Measurements from ENCODE around the gene IQCM.

IQCM gene

GRCh38 chr4:149708513-149709130 lies 107.0 kb downstream of the IQCM start:
- DNase-seq, result no peak

GRCh38 chr4:149707862-149708261 lies 107.8 kb downstream of the IQCM start:
- DNase-seq, result no peak

- no peak for DNase-seq
These were observed 108.7 kb downstream of the IQCM start for GRCh38 chr4:149706942-149707341.

- DNase-seq, result no peak
These were observed 113.0 kb downstream of the IQCM start for GRCh38 chr4:149702414-149703293.

- DNase-seq, result no peak
These were observed 114.0 kb downstream of the IQCM start for GRCh38 chr4:149701435-149702156.

GRCh38 chr4:149700272-149700671 lies 115.4 kb downstream of the IQCM start:
- no peak for DNase-seq

- DNase-seq, result no peak
These were observed 116.0 kb downstream of the IQCM start for GRCh38 chr4:149699642-149700041.

GRCh38 chr4:149690726-149691125 lies 124.9 kb downstream of the IQCM start:
- no peak for DNase-seq

- no peak for DNase-seq
These were observed 131.1 kb downstream of the IQCM start for GRCh38 chr4:149684516-149684915.

- no peak for DNase-seq
These were observed 139.6 kb downstream of the IQCM start for GRCh38 chr4:149676076-149676475.

GRCh38 chr4:149645790-149646189 lies 169.9 kb downstream of the IQCM start:
- DNase-seq, result no peak

- DNase-seq, result no peak
These were observed 177.6 kb downstream of the IQCM start for GRCh38 chr4:149638073-149638472.

GRCh38 chr4:149634368-149634767 lies 181.3 kb downstream of the IQCM start:
- DNase-seq, result no peak

- no peak for DNase-seq
These were observed 184.0 kb downstream of the IQCM start for GRCh38 chr4:149631629-149632028.

- no peak for DNase-seq
These were observed 185.6 kb downstream of the IQCM start for GRCh38 chr4:149630064-149630463.

GRCh38 chr4:149605601-149606378 lies 209.9 kb downstream of the IQCM start:
- DNase-seq, result no peak

- no peak for DNase-seq
These were observed 210.8 kb downstream of the IQCM start for GRCh38 chr4:149604827-149605226.

GRCh38 chr4:149595500-149595899 lies 220.1 kb downstream of the IQCM start:
- DNase-seq, result no peak

GRCh38 chr4:149589826-149590225 lies 225.8 kb downstream of the IQCM start:
- no peak for DNase-seq

- DNase-seq, result no peak
These were observed 230.9 kb downstream of the IQCM start for GRCh38 chr4:149584722-149585121.

- DNase-seq, result no peak
These were observed 240.7 kb downstream of the IQCM start for GRCh38 chr4:149574971-149575370.

- no peak for DNase-seq
These were observed 242.9 kb downstream of the IQCM start for GRCh38 chr4:149572716-149573115.

GRCh38 chr4:149555799-149556198 lies 259.8 kb downstream of the IQCM start:
- no peak for DNase-seq
